NCI-H524 treated with DMSO at 0.1 percent for 48 hours (cell line): Measurements from ENCODE around the gene PDE4D.

Source experiments
- DNase-seq: peaks from one replicate; lab custom pipeline; 2025; lab: John Stamatoyannopoulos, UW

Gene PDE4D

GRCh38 chr5:59506285-59506877, 387.1 kb downstream of the PDE4D start:
- no peak for DNase-seq

GRCh38 chr5:59504043-59504442, 389.5 kb downstream of the PDE4D start:
- no peak for DNase-seq

GRCh38 chr5:59503220-59503619, 390.3 kb downstream of the PDE4D start:
- DNase-seq: no peak

GRCh38 chr5:59501316-59501715, 392.2 kb downstream of the PDE4D start:
- DNase-seq: no peak

GRCh38 chr5:59500014-59500413, 393.5 kb downstream of the PDE4D start:
- DNase-seq: peak; percentile 45

GRCh38 chr5:59497207-59497606, 396.3 kb downstream of the PDE4D start:
- no peak for DNase-seq

- no peak for DNase-seq
Measured at GRCh38 chr5:59496524-59497134, 396.9 kb downstream of the PDE4D start.

GRCh38 chr5:59491945-59492344, 401.6 kb downstream of the PDE4D start:
- no peak for DNase-seq

GRCh38 chr5:59489551-59489950, 404.0 kb downstream of the PDE4D start:
- no peak for DNase-seq

GRCh38 chr5:59487772-59488729, 405.5 kb downstream of the PDE4D start:
- no peak for DNase-seq

- no peak for DNase-seq
Measured at GRCh38 chr5:59487068-59487686, 406.3 kb downstream of the PDE4D start.

- DNase-seq: no peak
Measured at GRCh38 chr5:59486508-59486907, 407.0 kb downstream of the PDE4D start.

GRCh38 chr5:59485629-59486439, 407.7 kb downstream of the PDE4D start:
- no peak for DNase-seq

- no peak for DNase-seq
Measured at GRCh38 chr5:59485107-59485506, 408.4 kb downstream of the PDE4D start.

- DNase-seq: no peak
Measured at GRCh38 chr5:59484618-59485017, 408.9 kb downstream of the PDE4D start.

GRCh38 chr5:59483971-59484472, 409.5 kb downstream of the PDE4D start:
- DNase-seq: no peak

GRCh38 chr5:59479086-59479485, 414.4 kb downstream of the PDE4D start:
- DNase-seq: no peak

- no peak for DNase-seq
Measured at GRCh38 chr5:59474324-59474723, 419.2 kb downstream of the PDE4D start.

- DNase-seq: no peak
Measured at GRCh38 chr5:59473611-59474010, 419.9 kb downstream of the PDE4D start.

- no peak for DNase-seq
Measured at GRCh38 chr5:59471463-59471862, 422.1 kb downstream of the PDE4D start.

- DNase-seq: no peak
Measured at GRCh38 chr5:59467969-59468368, 425.6 kb downstream of the PDE4D start.
